ENCODE data around the gene TGM2.

TGM2 gene

GRCh38 chr20:38141889-38142494 is 23.1 kb downstream of the TGM2 start:
- no peak overlapping the region for H3K4me3 ChIP-seq (ENCODE audit: low read length)
- no peak overlapping the region for H3K9ac ChIP-seq (ENCODE audit: low read length)
- H3K27ac ChIP-seq (ENCODE audit: low read depth, low read length): no peak overlapping the region
- H3K4me1 ChIP-seq (ENCODE audit: control insufficient read depth, insufficient read depth, low read length): peaks cover 7% of the 10 kb centered on the region
- no peaks in the 10 kb centered on the region for H3K36me3 ChIP-seq (ENCODE audit: control insufficient read depth, insufficient read depth, low read length)
- no peaks in the 10 kb centered on the region for H3K27me3 ChIP-seq (ENCODE audit: control insufficient read depth, insufficient read depth, low read length)

GRCh38 chr20:38141204-38141888 is 23.7 kb downstream of the TGM2 start:
- H3K36me3 ChIP-seq (ENCODE audit: control insufficient read depth, insufficient read depth, low read length): no peaks in the 10 kb centered on the region
- H3K27me3 ChIP-seq (ENCODE audit: control insufficient read depth, insufficient read depth, low read length): no peaks in the 10 kb centered on the region
- H3K9ac ChIP-seq (ENCODE audit: low read length): no peak overlapping the region
- H3K27ac ChIP-seq (ENCODE audit: low read depth, low read length): no peak overlapping the region
- peaks cover 7% of the 10 kb centered on the region for H3K4me1 ChIP-seq (ENCODE audit: control insufficient read depth, insufficient read depth, low read length)
- no peak overlapping the region for H3K4me3 ChIP-seq (ENCODE audit: low read length)

- Histone ChIP-seq H3K9ac (ENCODE audit: low read length) (no peak overlapping the region), H3K4me1 (ENCODE audit: control insufficient read depth, insufficient read depth, low read length) (peaks cover 7% of the 10 kb centered on the region), H3K27ac (ENCODE audit: low read depth, low read length) (no peak overlapping the region), H3K4me3 (ENCODE audit: low read length) (no peak overlapping the region), H3K27me3 (ENCODE audit: control insufficient read depth, insufficient read depth, low read length) (no peaks in the 10 kb centered on the region), H3K36me3 (ENCODE audit: control insufficient read depth, insufficient read depth, low read length) (no peaks in the 10 kb centered on the region)
Observed at GRCh38 chr20:38139977-38140753, 24.9 kb downstream of the TGM2 start.

GRCh38 chr20:38139156-38139912 is 25.7 kb downstream of the TGM2 start:
- H3K27ac ChIP-seq (ENCODE audit: low read depth, low read length): no peak overlapping the region
- no peaks in the 10 kb centered on the region for H3K27me3 ChIP-seq (ENCODE audit: control insufficient read depth, insufficient read depth, low read length)
- H3K4me1 ChIP-seq (ENCODE audit: control insufficient read depth, insufficient read depth, low read length): peaks cover 7% of the 10 kb centered on the region
- no peak overlapping the region for H3K4me3 ChIP-seq (ENCODE audit: low read length)
- H3K9ac ChIP-seq (ENCODE audit: low read length): no peak overlapping the region
- no peaks in the 10 kb centered on the region for H3K36me3 ChIP-seq (ENCODE audit: control insufficient read depth, insufficient read depth, low read length)

- Histone ChIP-seq H3K9ac (ENCODE audit: low read length) (no peak overlapping the region), H3K36me3 (ENCODE audit: control insufficient read depth, insufficient read depth, low read length) (no peaks in the 10 kb centered on the region), H3K4me3 (ENCODE audit: low read length) (no peak overlapping the region), H3K27ac (ENCODE audit: low read depth, low read length) (no peak overlapping the region), H3K27me3 (ENCODE audit: control insufficient read depth, insufficient read depth, low read length) (no peaks in the 10 kb centered on the region), H3K4me1 (ENCODE audit: control insufficient read depth, insufficient read depth, low read length) (no peaks in the 10 kb centered on the region)
Observed at GRCh38 chr20:38138086-38138778, 26.8 kb downstream of the TGM2 start.

GRCh38 chr20:38137441-38138037 is 27.5 kb downstream of the TGM2 start:
- Histone ChIP-seq H3K27ac (ENCODE audit: low read depth, low read length) (no peak overlapping the region), H3K4me3 (ENCODE audit: low read length) (no peak overlapping the region), H3K9ac (ENCODE audit: low read length) (no peak overlapping the region), H3K27me3 (ENCODE audit: control insufficient read depth, insufficient read depth, low read length) (no peaks in the 10 kb centered on the region), H3K4me1 (ENCODE audit: control insufficient read depth, insufficient read depth, low read length) (no peaks in the 10 kb centered on the region), H3K36me3 (ENCODE audit: control insufficient read depth, insufficient read depth, low read length) (no peaks in the 10 kb centered on the region)

GRCh38 chr20:38136421-38137245 is 28.4 kb downstream of the TGM2 start:
- Histone ChIP-seq H3K4me1 (ENCODE audit: control insufficient read depth, insufficient read depth, low read length) (no peaks in the 10 kb centered on the region), H3K36me3 (ENCODE audit: control insufficient read depth, insufficient read depth, low read length) (no peaks in the 10 kb centered on the region), H3K27ac (ENCODE audit: low read depth, low read length) (no peak overlapping the region), H3K27me3 (ENCODE audit: control insufficient read depth, insufficient read depth, low read length) (no peaks in the 10 kb centered on the region), H3K4me3 (ENCODE audit: low read length) (no peak overlapping the region), H3K9ac (ENCODE audit: low read length) (no peak overlapping the region)

GRCh38 chr20:38135651-38136420 is 29.2 kb downstream of the TGM2 start:
- H3K27ac ChIP-seq (ENCODE audit: low read depth, low read length): no peak overlapping the region
- H3K9ac ChIP-seq (ENCODE audit: low read length): no peak overlapping the region
- H3K27me3 ChIP-seq (ENCODE audit: control insufficient read depth, insufficient read depth, low read length): no peaks in the 10 kb centered on the region
- no peaks in the 10 kb centered on the region for H3K4me1 ChIP-seq (ENCODE audit: control insufficient read depth, insufficient read depth, low read length)
- H3K36me3 ChIP-seq (ENCODE audit: control insufficient read depth, insufficient read depth, low read length): no peaks in the 10 kb centered on the region
- no peak overlapping the region for H3K4me3 ChIP-seq (ENCODE audit: low read length)

- H3K27ac ChIP-seq (ENCODE audit: low read depth, low read length): no peak overlapping the region
- H3K36me3 ChIP-seq (ENCODE audit: control insufficient read depth, insufficient read depth, low read length): no peaks in the 10 kb centered on the region
- H3K27me3 ChIP-seq (ENCODE audit: control insufficient read depth, insufficient read depth, low read length): no peaks in the 10 kb centered on the region
- no peak overlapping the region for H3K4me3 ChIP-seq (ENCODE audit: low read length)
- H3K4me1 ChIP-seq (ENCODE audit: control insufficient read depth, insufficient read depth, low read length): no peaks in the 10 kb centered on the region
- H3K9ac ChIP-seq (ENCODE audit: low read length): no peak overlapping the region
Observed at GRCh38 chr20:38135271-38135650, 29.8 kb downstream of the TGM2 start.

GRCh38 chr20:38134427-38135270 is 30.4 kb downstream of the TGM2 start:
- Histone ChIP-seq H3K4me3 (ENCODE audit: low read length) (no peak overlapping the region), H3K27me3 (ENCODE audit: control insufficient read depth, insufficient read depth, low read length) (no peaks in the 10 kb centered on the region), H3K9ac (ENCODE audit: low read length) (no peak overlapping the region), H3K4me1 (ENCODE audit: control insufficient read depth, insufficient read depth, low read length) (no peaks in the 10 kb centered on the region), H3K36me3 (ENCODE audit: control insufficient read depth, insufficient read depth, low read length) (no peaks in the 10 kb centered on the region), H3K27ac (ENCODE audit: low read depth, low read length) (no peak overlapping the region)

Data from rectal smooth muscle tissue (tissue), 1 donor.